Smooth muscle cell (in vitro differentiated cells): ENCODE measurements around the gene TAF13. TPM values are rescaled to one million over a fixed set of nuclear protein-coding genes. Genes with fewer than 3 reads are reported as not detected.
"Not testable (repeated sequence)": the region's sequence is repeated elsewhere in the genome, so short reads cannot be mapped to it uniquely, and the experiment has no call there.

ENCODE experiments used
- DNase-seq: peaks from one replicate; lab custom pipeline; 2025; ENCODE audit not compliant: unreplicated experiment; lab: John Stamatoyannopoulos, UW
- H2AFZ ChIP-seq: fragments of 200-600 bp; sonication (generic); 2 replicates; pipeline ENCODE4 v1.6.0; 2016; ENCODE audit warnings: antibody characterized with exemption, low read depth, mild to moderate bottlenecking
- H3F3A ChIP-seq: fragments of 200-600 bp; sonication (generic); 2 replicates; pipeline ENCODE4 v1.6.0; 2017; ENCODE audit warnings: antibody characterized with exemption, low read depth
- H3K27ac ChIP-seq: fragments of 200-600 bp; sonication (generic); 2 replicates; pipeline ENCODE4 v1.5.1; 2016; ENCODE audit warnings: low read depth, mild to moderate bottlenecking
- H3K27me3 ChIP-seq: fragments of 200-600 bp; sonication (generic); 2 replicates; pipeline ENCODE4 v1.6.1; 2016; ENCODE audit warnings: low read depth, mild to moderate bottlenecking
- H3K36me3 ChIP-seq: fragments of 200-600 bp; sonication (generic); 2 replicates; pipeline ENCODE4 v1.5.1; 2016; ENCODE audit warnings: low read depth
- H3K4me1 ChIP-seq: fragments of 200-600 bp; sonication (generic); 2 replicates; pipeline ENCODE4 v1.5.1; 2016; ENCODE audit warnings: low read depth
- H3K4me2 ChIP-seq: fragments of 200-600 bp; sonication (generic); 2 replicates; pipeline ENCODE4 v1.6.0; 2016; ENCODE audit warnings: mild to moderate bottlenecking
- H3K4me3 ChIP-seq: fragments of 200-600 bp; sonication (generic); 2 replicates; pipeline ENCODE4 v1.5.1; 2016; ENCODE audit warnings: mild to moderate bottlenecking
- H3K79me2 ChIP-seq: fragments of 200-600 bp; sonication (generic); 2 replicates; pipeline ENCODE4 v1.6.0; 2016; ENCODE audit warnings: low read depth, mild to moderate bottlenecking
- H3K9ac ChIP-seq: fragments of 200-600 bp; sonication (generic); 2 replicates; pipeline ENCODE4 v1.6.0; 2016; ENCODE audit warnings: low read depth
- H3K9me3 ChIP-seq: fragments of 200-600 bp; sonication (generic); replicated peaks from 2 replicates; pipeline ENCODE4 v1.5.1; 2016; ENCODE audit warnings: low read depth
- H4K20me1 ChIP-seq: fragments of 200-600 bp; sonication (generic); 2 replicates; pipeline ENCODE4 v1.6.0; 2016; ENCODE audit warnings: low read depth
- WGBS: methylation state at CpG from one replicate; pipeline ENCODE4 v1.1.7; 2016; ENCODE audit warnings: low lambda C conversion rate; 5-methylcytosine and 5-hydroxymethylcytosine counted together
- polyA plus RNA-seq: library from polyadenylated mRNA; unstranded; fragments of >200 nt; fragmentation: Nextera tagmentation; extraction: Ambion mirVana; gene quantifications from 2 replicates; pipeline ENCODE4 v1.2.1, GENCODE V29; 2016
- total RNA-seq: library from RNA; depleted of rRNA; stranded (reverse); fragments of >200 nt; gene quantifications from 2 replicates; pipeline ENCODE4 v1.2.3, GENCODE V29; 2014
- TF ChIP-seq, protein P1 (sequence below): fragments of 200-600 bp; sonication (generic); IDR thresholded peaks from 2 replicates; pipeline ENCODE4 v1.5.1; 2017; ENCODE audit warnings: borderline replicate concordance, mild to moderate bottlenecking, antibody characterized with exemption; ENCODE audit not compliant: insufficient read depth, poor library complexity, severe bottlenecking

TAF13 gene
- total and polyA plus RNA-seq, 2 experiments from 2014 or later, result 30.1 to 110 TPM

DNA sequence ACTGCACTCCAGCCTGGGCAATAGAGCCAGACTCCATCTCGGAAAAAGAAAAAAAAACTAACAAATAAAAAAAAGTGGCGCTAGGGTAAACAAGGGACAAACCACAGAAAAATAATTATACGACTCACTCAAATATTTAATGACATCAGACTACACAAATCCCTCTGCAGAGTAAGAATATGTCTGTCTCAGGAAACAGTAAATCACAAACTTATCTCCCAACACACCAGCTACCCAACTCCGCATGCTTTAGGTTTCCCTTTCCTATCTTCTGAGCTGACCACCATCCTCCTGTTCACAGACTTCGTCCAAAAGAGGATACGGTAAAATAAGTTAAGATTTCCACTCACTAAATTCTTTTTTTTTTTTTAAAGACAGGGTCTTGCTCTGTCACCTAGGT is 50.1 kb downstream of the TAF13 start:
- peaks cover 45% of the 10 kb centered on the region for H3K79me2 ChIP-seq
- 71% methylated on average over 6 of the region's 6 CpGs for WGBS
- no peak for DNase-seq

DNA sequence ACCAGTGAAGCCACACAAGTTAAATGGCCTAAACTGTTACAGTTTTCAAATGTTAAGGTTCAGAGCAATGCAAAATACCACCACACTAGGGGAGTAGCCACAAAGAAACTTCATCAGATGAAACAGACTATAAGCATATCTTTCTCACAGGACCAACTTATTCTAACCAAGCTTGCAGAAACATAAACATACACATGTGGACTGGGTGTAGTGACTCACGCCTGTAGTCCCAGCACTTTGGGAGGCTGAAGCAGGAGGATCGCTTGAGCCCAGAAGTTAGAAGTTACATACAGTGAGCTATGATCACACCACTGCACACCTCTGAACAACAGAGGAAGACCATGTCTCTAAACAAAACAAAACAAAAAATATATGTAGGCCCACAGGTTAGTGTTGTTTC is 51.2 kb downstream of the TAF13 start:
- no peak overlapping the region for H3K4me2 ChIP-seq
- H3K9me3 ChIP-seq, result no peaks in the 10 kb centered on the region
- no peak for DNase-seq
- H3K9ac ChIP-seq, result no peak overlapping the region
- TF ChIP-seq, protein P1, sequence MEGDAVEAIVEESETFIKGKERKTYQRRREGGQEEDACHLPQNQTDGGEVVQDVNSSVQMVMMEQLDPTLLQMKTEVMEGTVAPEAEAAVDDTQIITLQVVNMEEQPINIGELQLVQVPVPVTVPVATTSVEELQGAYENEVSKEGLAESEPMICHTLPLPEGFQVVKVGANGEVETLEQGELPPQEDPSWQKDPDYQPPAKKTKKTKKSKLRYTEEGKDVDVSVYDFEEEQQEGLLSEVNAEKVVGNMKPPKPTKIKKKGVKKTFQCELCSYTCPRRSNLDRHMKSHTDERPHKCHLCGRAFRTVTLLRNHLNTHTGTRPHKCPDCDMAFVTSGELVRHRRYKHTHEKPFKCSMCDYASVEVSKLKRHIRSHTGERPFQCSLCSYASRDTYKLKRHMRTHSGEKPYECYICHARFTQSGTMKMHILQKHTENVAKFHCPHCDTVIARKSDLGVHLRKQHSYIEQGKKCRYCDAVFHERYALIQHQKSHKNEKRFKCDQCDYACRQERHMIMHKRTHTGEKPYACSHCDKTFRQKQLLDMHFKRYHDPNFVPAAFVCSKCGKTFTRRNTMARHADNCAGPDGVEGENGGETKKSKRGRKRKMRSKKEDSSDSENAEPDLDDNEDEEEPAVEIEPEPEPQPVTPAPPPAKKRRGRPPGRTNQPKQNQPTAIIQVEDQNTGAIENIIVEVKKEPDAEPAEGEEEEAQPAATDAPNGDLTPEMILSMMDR, result no peak
- no peak overlapping the region for H2AFZ ChIP-seq
- no peak overlapping the region for H3K4me3 ChIP-seq
- WGBS, result 90% methylated on average over 2 of the region's 2 CpGs
- peaks cover 36% of the 10 kb centered on the region for H3K79me2 ChIP-seq
- H3K27ac ChIP-seq, result no peak overlapping the region
- no peaks in the 10 kb centered on the region for H3K4me1 ChIP-seq
- no peaks in the 10 kb centered on the region for H3F3A ChIP-seq
- peaks cover 5% of the 10 kb centered on the region for H4K20me1 ChIP-seq
- H3K27me3 ChIP-seq, result no peaks in the 10 kb centered on the region
- no peaks in the 10 kb centered on the region for H3K36me3 ChIP-seq

More for the DNA sequence above, 50.1 kb downstream of the TAF13 start:
- no peaks in the 10 kb centered on the region for H3K36me3 ChIP-seq
- no peak overlapping the region for H3K4me3 ChIP-seq
- TF ChIP-seq, protein P1, result no peak
- H3K4me1 ChIP-seq, result no peaks in the 10 kb centered on the region
- no peak overlapping the region for H2AFZ ChIP-seq
- H3K4me2 ChIP-seq, result no peak overlapping the region
- no peak overlapping the region for H3K27ac ChIP-seq
- H3F3A ChIP-seq, result no peaks in the 10 kb centered on the region
- no peaks in the 10 kb centered on the region for H3K27me3 ChIP-seq
- H3K9me3 ChIP-seq, result no peaks in the 10 kb centered on the region
- H3K9ac ChIP-seq, result no peak overlapping the region
- H4K20me1 ChIP-seq, result peaks cover 13% of the 10 kb centered on the region

DNA sequence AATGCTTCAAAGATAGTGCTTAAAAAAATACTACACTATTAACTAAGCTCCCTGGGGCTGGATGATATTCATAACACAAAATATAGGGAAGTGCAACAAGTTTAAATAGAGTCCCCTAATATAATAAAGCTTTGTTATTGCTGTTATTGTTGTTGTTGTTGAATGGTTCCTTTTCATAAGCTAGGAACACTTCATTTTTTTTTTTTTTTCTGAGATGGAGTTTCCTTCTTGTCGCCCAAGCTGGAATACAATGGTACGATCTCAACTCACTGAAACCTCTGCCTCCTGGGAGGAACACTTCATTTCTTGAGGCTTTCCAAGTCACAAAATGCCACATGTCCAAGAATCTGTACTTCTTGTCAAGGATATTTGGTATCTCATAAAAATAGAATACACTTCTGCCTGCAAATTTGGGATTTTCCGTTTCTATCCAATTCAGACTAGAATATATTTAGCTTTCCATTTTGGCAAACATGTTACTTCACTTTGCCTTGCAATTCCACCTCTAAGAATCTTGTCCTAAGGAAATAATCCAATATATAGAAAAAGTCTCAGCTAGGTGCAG is 55.0 kb downstream of the TAF13 start:
- no peak for DNase-seq
- peaks cover 5% of the 10 kb centered on the region for H4K20me1 ChIP-seq
- H3K27me3 ChIP-seq, result no peaks in the 10 kb centered on the region
- H3F3A ChIP-seq, result no peaks in the 10 kb centered on the region
- H2AFZ ChIP-seq, result no peak overlapping the region
- peaks cover 4% of the 10 kb centered on the region for H3K79me2 ChIP-seq
- no peaks in the 10 kb centered on the region for H3K36me3 ChIP-seq
- no peak overlapping the region for H3K4me3 ChIP-seq
- H3K9me3 ChIP-seq, result peaks cover 3% of the 10 kb centered on the region
- no peak overlapping the region for H3K9ac ChIP-seq
- TF ChIP-seq, protein P1, result no peak
- 91% methylated on average over 3 of the region's 3 CpGs for WGBS
- H3K4me1 ChIP-seq, result no peaks in the 10 kb centered on the region
- no peak overlapping the region for H3K27ac ChIP-seq
- H3K4me2 ChIP-seq, result no peak overlapping the region

DNA sequence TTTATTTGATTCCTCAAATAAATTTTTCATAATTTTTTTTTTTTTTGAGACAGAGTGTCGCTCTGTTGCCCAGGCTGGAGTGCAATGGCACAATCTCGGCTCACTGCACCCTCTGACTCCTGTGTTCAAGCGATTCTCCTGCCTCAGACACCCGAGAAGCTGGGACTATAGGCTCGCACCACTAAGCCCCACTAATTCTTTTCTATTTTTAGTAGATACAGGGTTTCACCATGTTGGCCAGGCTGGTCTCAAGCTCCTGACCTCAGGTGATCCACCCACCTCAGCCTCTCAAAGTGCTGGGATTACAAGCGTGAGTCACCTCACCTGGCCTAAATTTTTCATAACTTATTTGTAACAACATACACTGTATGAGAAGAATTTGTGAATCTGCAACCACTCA is 58.1 kb downstream of the TAF13 start:
- H3K27ac ChIP-seq, H3K9me3 ChIP-seq, H2AFZ ChIP-seq, H3K79me2 ChIP-seq, H3K9ac ChIP-seq, H4K20me1 ChIP-seq, H3F3A ChIP-seq, H3K4me3 ChIP-seq, H3K4me1 ChIP-seq, H3K27me3 ChIP-seq, H3K36me3 ChIP-seq, DNase-seq, H3K4me2 ChIP-seq: not testable (repeated sequence)
- 94% methylated on average over 6 of the region's 6 CpGs for WGBS
